NCI-H1048 (cell line): ENCODE results near the gene ARFGEF2.
"Not testable (repeated sequence)": the region's sequence is repeated elsewhere in the genome, so short reads cannot be mapped to it uniquely, and the experiment has no call there.

Source experiments
- DNase-seq: peaks from one replicate; lab custom pipeline; 2025; lab: John Stamatoyannopoulos, UW

Gene ARFGEF2

GRCh38 chr20:49074521-49074920, 153.0 kb downstream of the ARFGEF2 start:
- DNase-seq = no peak

GRCh38 chr20:49078310-49078709, 156.8 kb downstream of the ARFGEF2 start:
- DNase-seq = no peak

GRCh38 chr20:49082295-49082694, 160.8 kb downstream of the ARFGEF2 start:
- DNase-seq = not testable (repeated sequence)
